ENCODE results near the gene CRIM1. TPM values are rescaled to one million over a fixed set of nuclear protein-coding genes. Genes with fewer than 3 reads are reported as not detected.

CRIM1 gene
- 27.0 and 27.6 TPM in 2 replicates for total RNA-seq (2021)
- long read RNA-seq, partial matches to known transcripts: 2 of 5 reads
- long read RNA-seq, other reads (novel, unspliced or antisense): 3 of 5 reads

DNA sequence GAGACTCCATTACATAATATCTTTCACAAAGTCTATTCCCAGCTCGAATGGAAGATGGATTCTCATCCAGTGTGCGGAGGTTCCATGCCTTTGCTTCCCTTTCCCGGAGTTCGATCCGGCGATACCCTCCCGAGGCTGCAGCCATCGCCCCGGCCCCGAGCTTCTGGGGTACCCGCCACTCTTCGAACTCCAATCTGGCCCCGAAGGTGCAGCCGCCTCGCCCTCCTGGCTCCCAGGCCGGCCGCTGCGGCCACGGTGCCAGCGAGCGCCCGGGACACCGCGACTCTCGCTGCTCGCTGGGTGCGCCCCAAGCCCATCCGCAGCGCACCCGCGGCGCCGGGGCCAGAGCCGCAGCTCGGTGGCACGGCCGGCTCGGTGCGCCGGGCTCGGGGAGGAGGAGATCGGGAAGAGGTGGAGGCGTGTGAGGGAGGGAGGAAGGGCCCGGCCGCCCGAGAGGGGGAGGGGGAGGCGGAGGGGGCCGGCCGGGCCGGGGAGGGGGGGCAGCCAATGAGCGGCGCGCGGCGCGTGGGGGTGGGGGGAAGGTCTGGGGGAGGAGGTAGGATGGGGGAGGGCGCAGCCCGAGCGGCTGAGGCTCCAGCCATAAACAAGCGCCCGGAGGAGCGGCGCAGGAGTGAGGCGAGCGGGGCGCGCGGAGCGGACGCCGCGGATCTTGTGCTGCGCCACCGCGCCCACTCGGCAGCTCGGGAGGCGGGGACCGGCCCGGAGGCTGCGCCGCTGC, at the start of gene CRIM1:
Gene CRIM1 (plus strand): TSS at position 628 of the 739 bp plus-strand sequence. CDS start 515 bp downstream, outside the sequence.
- Histone ChIP-seq H3K4me1 (ENCODE audit: insufficient read depth, low read length) (peaks cover 12% of the 10 kb centered on the region), H4K91ac (ENCODE audit: insufficient read length, low read depth, low read length) (no peak within 1 kb of the TSS), H3K9me3 (ENCODE audit: control insufficient read depth, low read depth, low read length) (no peaks in the 10 kb centered on the region), H4K20me1 (ENCODE audit: control insufficient read depth, insufficient read depth, insufficient read length) (no peaks in the 10 kb centered on the region), H2AFZ (ENCODE audit: low read length) (no peak within 1 kb of the TSS), H3K4me2 (ENCODE audit: insufficient read depth, insufficient read length, low read length) (peak within 1 kb of the TSS; percentile 88), H3K56ac (ENCODE audit: insufficient read length, low read depth, low read length) (no peak within 1 kb of the TSS), H2BK20ac (ENCODE audit: low read depth, low read length, poor library complexity, severe bottlenecking) (no peak within 1 kb of the TSS), H3K79me1 (ENCODE audit: insufficient read depth, low read depth, low read length, poor library complexity, severe bottlenecking) (no peaks in the 10 kb centered on the region), H3K9ac (ENCODE audit: extremely low read depth, insufficient read length, low read length) (peak within 1 kb of the TSS; percentile 53), H2BK15ac (ENCODE audit: low read depth, low read length) (no peak within 1 kb of the TSS), H3K18ac (ENCODE audit: insufficient read length, low read depth, low read length) (peak within 1 kb of the TSS; percentile 45), H2AK5ac (ENCODE audit: insufficient read length, low read length) (no peak within 1 kb of the TSS), H4K5ac (ENCODE audit: insufficient read length, low read depth, low read length) (no peak within 1 kb of the TSS), H3T11ph (ENCODE audit: low read length) (no peak within 1 kb of the TSS), H2BK5ac (ENCODE audit: insufficient read length, low read length) (no peak within 1 kb of the TSS), H2BK12ac (ENCODE audit: insufficient read length, low read depth, low read length) (no peak within 1 kb of the TSS), H2BK120ac (ENCODE audit: low read depth, low read length, poor library complexity, severe bottlenecking) (no peak within 1 kb of the TSS), H3K23me2 (ENCODE audit: insufficient read length, low read depth, low read length, poor library complexity, severe bottlenecking) (peaks cover 17% of the 10 kb centered on the region), H4K8ac (replicated peaks; ENCODE audit: insufficient read length, low read depth, low read length) (no peak within 1 kb of the TSS), H3K4ac (ENCODE audit: low read depth, low read length) (no peak within 1 kb of the TSS), H3K23ac (ENCODE audit: insufficient read length, low read depth, low read length) (no peak within 1 kb of the TSS), H3K27ac (ENCODE audit: insufficient read length, low read depth, low read length) (no peak within 1 kb of the TSS), H3K79me2 (ENCODE audit: insufficient read depth, low read length) (peaks cover 22% of the 10 kb centered on the region; the same call in 1 of the 2 replicates), H3K14ac (ENCODE audit: insufficient read depth, low read length) (peak within 1 kb of the TSS; percentile 70; the same call in 1 of the 2 replicates), H3K27me3 (ENCODE audit: insufficient read depth, low read length) (peaks cover 3% of the 10 kb centered on the region; the same call in 1 of the 2 replicates)
- Mint-ChIP-seq H3K4me3 (peak within 1 kb of the TSS; percentile 93 to 99), H3K4me1 (peaks cover 52 to 56% of the 10 kb centered on the region in 2 experiments), H3K36me3 (ENCODE audit: insufficient read depth in 1 of 3, low read depth in 3 of 3) (no peaks in the 10 kb centered on the region; a peak in 2 of 7 replicates), H3K27ac (peak within 1 kb of the TSS in 1 of 3 experiments; percentile 70; a peak in 1 of 7 replicates), H3K9me3 (peaks cover 0 to 2% of the 10 kb centered on the region in 2 experiments; a peak in 2 of 5 replicates), H3K27me3 (ENCODE audit: low read depth) (peaks cover 17% of the 10 kb centered on the region)
- peak; percentile 88 for DNase-seq
- no peak for TF ChIP-seq CTCF (conservative IDR thresholded peaks at IDR 0.05)
- no CpG with 5 or more reads among the region's 82 CpGs for WGBS (ENCODE audit: extremely low coverage, insufficient read length, low lambda C conversion rate)
